HG02678 (cell line): ENCODE results near the gene MPST.
A peak's percentile ranks its signal among the peaks of the same experiment; 100 is the strongest.

Source experiments
- ATAC-seq: cut with Tn5 transposase; IDR thresholded peaks from one replicate; pipeline ENCODE4 v1.9.1; 2021; ENCODE audit warnings: mild to moderate bottlenecking, moderate library complexity; ENCODE audit not compliant: unreplicated experiment

Gene MPST

DNA sequence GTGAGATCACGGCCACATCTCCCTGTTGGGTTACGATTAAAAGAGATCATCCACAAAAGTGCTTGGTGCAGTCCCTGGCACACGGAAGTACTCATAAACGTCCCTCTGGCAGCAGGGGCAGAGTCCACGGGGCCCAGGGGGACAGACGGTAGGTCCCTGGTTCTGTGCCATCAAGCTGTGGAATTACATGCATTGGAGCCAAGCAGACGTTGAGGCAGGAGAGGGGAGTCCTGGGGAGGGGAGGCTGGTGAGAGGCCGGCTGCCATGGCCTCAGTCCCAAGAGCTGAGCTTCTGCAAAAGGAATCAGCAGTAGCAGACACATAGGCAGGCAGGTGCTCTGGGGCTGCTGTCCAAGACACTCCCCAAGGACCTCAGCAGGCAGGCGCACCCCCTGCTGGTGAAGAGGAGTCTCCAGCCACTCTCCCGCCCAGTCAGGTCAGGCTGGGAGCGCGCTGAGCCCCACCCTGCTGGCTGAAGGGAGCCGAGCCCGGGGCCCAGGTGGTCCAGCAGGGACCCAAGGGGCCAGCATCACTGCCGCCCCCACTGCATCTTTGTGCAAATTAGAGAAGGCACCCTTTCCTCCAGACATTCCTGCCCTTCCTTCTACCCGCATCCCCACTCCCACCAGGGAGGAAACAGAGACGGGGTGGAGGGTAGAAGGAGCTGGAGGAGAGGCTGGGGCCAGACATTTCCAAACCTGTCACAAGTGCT is 24.4 kb downstream of the MPST start:
- no peak for ATAC-seq

DNA sequence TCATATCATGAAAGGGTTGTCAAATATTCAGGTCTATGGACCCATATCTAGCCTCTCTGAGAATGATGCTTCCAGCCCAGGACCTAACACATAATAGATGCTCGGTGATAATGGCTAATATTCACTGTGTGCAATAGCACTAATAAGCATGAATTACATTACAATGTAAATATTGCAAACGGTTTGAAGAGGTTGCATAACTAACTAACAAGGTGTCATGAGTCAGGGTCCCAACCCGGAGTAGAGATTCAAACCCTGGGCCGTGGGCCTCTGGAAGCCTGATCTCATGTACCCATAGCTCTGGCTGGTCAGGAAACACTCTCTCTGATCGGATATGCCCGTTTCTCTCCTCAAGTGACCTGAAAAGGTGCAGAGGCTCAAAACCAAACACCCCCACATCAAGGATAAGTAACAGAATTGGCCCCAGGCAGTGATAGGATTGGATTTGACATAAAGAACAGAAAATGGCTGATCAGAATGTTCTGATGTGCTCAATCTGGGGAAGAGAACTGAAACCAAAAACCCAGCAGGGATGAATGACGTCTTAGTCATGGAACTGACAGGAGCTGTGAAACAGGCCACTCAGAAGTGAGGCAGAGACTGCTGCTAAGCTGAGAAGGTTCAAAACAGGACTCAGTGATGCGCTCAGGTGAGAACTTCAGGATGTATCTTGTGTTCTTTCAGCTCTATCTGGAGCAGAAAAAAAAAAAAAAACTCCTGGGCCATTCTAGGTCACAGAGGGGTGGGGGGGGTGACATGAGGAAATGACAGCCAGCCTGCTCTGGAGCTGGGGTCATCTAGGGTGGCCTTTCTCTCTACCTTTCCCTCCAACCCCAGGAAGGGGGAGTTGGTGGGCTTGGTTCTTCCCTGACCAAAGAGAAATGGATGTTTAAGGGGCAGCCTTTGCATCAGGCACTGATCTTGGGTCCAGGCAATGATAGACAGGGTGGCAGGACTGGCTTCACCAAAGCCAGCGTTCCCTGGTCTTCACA is 25.4 kb downstream of the MPST start:
- ATAC-seq = no peak

- no peak for ATAC-seq
These were observed 26.4 kb downstream of the MPST start for GRCh38 chr22:37045958-37046357.

- ATAC-seq = no peak
These were observed 27.0 kb downstream of the MPST start for GRCh38 chr22:37046589-37046988.

GRCh38 chr22:37047006-37047405 is 27.5 kb downstream of the MPST start:
- no peak for ATAC-seq

- no peak for ATAC-seq
These were observed 28.6 kb downstream of the MPST start for GRCh38 chr22:37048133-37048532.

- no peak for ATAC-seq
These were observed 29.7 kb downstream of the MPST start for GRCh38 chr22:37049224-37049623.

DNA sequence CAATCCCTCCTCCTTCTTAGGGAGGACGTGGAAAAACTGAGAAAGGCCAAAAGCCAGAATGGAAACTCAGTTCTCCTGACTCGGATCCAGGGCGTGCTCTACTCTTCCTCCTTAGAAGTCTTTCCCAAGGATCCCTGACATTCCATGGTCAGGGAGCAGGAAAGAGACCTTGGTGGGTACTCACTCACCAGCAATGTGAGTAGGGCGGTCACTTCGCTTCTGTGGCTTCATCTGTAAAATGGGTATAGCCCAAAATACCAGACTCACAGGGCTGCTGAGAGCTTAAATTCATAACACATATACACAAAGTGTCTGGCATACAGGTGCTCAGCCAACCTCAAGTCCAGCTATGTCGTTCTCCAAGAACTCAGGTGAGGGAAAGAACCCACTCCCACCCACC is 31.4 kb downstream of the MPST start:
- no peak for ATAC-seq

DNA sequence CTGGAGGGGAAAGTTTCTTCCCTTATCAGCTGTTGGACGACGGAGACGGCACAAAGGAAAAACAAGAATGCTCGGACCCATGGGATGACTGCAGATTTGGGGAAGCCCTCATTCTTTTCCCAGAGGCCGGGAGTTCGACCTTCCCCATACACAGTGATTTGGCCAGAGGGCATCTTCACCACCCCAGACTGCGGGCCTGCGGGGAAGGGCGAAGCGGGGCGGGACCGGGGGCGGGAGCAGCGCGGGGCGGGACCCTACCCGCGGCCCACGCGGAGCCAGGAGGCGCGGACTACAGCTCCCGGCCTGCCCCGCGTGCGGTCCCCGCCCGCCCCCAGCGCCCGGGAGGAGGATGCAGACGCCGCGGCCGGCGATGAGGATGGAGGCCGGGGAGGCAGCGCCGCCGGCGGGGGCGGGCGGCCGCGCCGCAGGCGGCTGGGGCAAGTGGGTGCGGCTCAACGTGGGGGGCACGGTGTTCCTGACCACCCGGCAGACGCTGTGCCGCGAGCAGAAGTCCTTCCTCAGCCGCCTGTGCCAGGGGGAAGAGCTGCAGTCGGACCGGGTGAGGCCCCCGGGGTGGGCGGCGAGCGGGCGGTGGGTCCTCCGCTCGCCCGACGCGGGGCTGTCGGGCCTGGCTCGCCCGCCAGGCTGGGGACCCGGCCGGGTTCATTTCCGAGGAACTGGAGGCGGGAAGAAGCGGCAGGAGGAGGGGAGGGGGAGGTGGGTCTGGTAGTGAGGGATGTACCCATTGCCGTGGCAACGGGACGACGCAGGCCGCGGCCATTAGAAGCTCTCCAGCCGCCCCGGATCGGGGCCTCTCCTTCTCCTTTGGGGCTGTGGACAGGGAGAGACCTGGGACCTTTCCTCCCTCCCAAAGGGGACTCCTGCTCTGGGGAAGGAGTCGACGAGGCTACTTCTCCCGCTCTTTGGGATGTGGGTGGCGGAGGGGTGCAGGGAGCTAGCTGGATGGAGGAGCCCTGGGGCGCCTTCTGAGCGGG is 32.1 kb downstream of the MPST start, which contains the start of gene KCTD17:
Gene KCTD17 (plus strand): TSS at position 352 of the 995 bp plus-strand sequence. CDS start 19 bp downstream, at position 371.
- ATAC-seq = peak; percentile 72

DNA sequence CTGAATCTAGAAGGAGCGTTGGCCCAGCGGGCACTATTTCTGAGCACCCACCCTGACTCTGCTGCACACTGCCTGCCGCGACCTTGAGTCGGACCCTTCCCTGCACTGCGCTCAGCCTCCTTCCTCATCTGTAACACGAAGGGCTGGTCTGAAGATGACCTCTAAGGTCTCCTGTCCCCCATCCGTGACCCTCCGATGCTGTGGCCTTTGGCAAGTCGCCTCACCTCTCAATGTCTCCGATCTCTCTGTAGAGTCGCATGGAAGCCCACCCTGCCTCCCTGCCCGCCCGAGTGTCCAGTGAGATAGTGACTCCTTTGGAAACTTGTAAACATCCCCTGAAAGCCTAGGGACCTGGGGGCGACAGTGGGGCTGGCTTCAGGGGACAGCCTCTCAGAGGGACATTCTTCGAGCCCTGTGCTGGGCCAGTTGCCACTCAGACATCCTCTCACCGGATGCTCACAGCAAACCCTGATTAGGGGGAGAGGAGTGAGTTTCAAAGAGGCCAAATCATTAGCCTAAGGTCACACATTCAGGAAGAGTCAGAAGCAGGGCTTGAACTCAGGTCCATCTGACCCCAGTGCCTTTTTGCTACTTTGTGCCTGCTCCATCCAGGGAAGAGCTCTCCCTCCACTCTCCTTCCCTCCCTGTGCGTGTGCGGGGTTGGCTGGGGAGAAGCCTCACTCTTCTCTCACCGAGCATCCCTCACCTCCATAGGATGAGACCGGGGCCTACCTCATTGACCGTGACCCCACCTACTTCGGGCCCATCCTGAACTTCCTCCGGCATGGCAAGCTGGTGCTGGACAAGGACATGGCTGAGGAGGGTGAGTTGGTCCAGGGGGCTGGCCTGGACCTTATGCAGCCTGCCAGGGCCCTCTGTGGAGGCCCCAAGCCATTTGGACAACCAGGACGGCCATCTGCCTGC is 33.1 kb downstream of the MPST start:
- no peak for ATAC-seq

- no peak for ATAC-seq
These were observed 33.9 kb downstream of the MPST start for GRCh38 chr22:37053310-37054055.

DNA sequence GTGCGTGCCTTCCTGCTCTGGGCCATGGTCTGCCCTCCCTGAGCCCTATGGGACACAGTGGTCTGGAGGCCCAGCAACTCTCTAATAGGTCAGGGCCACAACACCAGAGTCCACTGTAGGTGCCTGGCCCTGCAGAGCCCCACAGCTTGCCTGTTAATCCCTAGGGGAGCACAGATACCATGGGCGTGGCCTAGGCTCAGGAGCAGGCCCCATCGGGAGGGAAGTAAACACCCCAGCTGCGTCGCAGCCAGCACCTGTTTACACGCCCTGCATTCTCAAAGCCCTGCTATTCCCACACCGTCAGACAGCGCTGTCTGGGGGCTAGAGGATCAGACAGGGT is 34.5 kb downstream of the MPST start:
- no peak for ATAC-seq

DNA sequence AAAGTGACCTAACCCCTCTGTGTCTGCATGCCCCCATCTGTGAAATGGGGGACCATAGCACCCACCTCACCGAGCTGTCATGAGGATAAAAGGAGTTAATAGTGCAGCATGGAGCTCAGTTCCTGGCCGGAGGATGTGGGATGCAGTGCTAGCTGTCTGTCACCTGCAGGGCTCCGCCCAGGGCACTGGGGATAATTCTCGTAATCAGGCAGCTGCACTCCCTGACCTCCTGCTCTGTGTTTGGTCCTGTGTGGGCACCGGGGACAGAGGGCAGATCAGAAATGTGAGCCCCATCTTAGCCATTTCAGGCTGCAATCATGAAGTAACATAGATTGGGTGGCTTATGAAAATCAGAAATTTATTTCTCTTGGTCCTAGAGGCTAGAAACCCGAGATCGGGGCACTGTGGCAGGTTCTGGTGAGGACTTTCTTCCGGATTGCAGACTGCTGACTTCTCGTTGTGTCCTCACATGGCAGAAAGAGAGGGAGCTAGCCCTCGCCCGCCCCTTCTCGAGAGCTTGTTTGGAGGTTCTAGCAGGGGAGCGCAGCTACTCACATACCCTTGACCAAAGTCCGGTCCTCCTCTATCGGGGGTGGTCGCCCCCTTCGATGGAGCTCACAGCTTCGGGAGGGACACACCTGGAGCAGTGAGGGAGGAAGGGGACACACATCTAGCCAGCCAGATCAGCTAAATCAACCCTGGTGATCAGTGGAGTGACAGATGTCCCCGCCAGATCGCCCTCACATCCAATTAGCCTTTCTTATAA is 35.2 kb downstream of the MPST start:
- no peak for ATAC-seq

- no peak for ATAC-seq
These were observed 36.7 kb downstream of the MPST start for GRCh38 chr22:37056246-37056645.

GRCh38 chr22:37057226-37057625 is 37.7 kb downstream of the MPST start:
- no peak for ATAC-seq

GRCh38 chr22:37057796-37058510 is 38.4 kb downstream of the MPST start:
- ATAC-seq = no peak

DNA sequence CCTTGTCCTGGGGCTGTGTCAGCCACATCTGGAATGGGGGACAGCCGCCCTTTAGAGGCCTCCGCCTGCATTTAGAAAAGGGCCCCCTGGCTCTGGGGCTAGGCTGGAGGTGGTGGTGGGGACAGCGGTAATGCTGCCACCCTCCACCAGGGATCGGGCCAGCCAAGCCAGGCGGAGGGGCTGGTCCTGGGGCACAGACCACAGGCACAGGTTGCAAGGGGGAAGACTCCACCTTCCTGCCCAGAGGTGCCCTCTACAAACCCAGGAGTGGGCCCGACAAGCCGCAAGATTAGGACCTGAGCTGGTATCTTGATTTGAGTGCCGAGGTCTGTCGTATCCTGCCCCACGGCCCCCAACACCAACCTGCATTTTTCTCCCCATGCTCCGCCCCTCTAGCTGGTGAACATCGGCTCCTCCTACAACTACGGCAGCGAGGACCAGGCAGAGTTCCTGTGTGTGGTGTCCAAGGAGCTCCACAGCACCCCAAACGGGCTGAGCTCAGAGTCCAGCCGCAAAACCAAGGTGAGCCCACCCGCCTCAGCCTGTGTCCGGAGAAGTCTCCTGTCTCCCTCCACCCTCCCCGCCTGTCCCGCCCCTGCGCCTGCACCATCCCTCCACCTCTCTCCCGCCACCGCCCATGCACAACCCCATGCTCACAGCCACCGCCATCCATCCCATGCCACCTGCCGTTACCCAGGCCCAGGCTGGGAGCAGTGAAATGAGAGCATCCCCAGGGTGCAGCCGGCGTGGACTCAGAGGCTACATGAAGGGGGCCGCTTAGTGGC is 39.6 kb downstream of the MPST start:
- no peak for ATAC-seq
